Limb (tissue), 2 donors: ENCODE measurements around the gene NCR2.
"Not testable (repeated sequence)": the region's sequence is repeated elsewhere in the genome, so short reads cannot be mapped to it uniquely, and the experiment has no call there.

Experiments
- DNase-seq, 2 donors: peaks; one replicate each; pipeline ENCODE4 v3.0.0-alpha.2; 2016; ENCODE audit errors: extremely low spot score in 2 of 2

NCR2 gene, protein sequence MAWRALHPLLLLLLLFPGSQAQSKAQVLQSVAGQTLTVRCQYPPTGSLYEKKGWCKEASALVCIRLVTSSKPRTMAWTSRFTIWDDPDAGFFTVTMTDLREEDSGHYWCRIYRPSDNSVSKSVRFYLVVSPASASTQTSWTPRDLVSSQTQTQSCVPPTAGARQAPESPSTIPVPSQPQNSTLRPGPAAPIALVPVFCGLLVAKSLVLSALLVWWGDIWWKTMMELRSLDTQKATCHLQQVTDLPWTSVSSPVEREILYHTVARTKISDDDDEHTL

DNA sequence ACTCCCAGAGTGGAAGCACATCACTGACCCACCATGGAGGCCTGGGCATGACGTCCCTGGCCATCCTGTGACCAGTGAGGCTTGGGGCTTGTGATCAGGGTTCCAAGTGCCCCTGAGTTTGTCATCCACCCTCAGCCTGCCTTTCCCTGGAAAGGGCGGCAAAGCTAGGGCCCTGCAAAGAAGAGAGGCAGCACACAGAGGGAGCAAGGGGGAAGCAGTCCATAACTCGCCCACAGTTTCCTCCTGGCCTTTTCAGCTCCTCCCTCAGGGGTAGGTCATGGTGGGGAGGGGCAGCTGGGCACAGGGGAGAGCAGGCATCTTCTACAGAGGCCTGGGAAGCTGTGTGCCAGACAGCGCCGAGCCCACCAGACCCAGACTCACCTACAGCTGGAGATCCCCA is at the start of gene NCR2:
Gene NCR2 (plus strand): TSS at position 313 of the 400 bp plus-strand sequence. CDS start 269 bp downstream, outside the sequence.
- DNase-seq = no peak

DNA sequence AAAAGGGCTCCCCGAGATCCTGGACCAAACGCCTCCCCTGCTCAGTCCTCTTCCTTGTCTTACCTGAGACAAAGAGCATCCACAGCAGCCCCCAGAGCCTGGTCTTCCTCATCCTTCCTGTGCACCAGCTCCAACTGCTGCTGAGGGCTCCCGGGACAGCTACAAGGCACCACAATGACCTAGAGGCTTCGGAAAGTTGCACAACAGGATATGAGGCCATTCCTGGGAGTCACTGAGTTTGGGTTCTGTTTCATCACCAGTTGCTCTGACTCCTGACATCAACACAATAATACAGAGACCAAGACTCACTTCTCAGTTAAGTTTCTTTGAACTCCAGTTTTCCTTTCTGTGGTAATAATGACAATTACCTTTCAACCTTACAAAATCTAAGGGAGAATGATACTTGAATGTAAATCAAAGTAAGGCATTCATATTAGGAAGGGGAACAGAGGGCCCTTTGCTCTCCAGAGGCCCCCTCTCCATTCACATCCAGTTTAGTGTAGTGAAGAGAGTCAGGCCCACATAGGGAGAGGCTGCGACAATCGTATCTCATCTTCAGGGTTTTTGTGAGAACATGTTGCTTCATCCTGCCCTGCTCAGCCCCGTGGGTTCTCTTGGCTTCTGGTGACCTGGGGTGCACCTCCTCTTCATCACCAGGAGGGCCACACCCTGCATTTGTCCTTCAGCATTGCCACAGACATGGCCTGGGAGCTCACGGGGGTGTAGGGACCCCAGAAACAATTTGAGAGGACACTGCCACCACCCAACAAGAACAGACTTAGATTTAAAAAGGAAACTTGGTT is 48.7 kb upstream of the NCR2 start, which contains the start of gene TREM1:
Gene TREM1 (minus strand): TSS at position 139 of the 803 bp plus-strand sequence. CDS start 27 bp downstream, at position 112.
- no peak for DNase-seq

DNA sequence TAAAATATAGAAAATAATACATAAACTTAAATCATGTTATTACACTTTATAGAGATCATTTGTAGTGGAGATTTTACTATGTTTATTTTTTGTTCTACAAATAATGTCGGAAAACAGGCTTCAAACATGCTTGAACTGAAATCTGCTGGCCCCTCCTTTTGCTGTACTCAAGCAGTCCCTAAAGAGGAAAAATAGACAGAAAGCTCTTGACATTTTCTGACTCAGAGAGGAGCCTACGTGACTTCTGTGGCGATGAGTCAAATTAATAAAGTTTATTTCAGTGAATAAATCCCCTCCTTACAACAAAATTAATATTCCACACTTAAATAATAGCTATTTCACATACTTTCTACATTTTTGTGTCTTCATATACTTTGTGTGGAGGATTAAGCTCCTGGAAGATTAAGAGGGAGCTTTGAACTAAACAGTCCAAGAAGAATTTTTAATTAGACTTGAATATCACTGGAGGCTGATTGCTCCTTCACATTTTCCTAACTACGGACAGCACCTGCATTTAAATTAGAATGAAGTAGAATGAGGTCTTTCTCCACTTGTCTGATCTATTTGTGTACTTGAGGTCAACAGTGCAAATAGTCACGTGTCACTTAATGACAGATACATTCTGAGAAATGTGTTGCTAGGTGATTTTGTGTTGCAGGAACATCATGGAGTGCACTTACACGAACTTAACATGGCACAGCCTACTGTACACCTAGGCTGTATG is 47.2 kb upstream of the NCR2 start:
- no peak for DNase-seq

DNA sequence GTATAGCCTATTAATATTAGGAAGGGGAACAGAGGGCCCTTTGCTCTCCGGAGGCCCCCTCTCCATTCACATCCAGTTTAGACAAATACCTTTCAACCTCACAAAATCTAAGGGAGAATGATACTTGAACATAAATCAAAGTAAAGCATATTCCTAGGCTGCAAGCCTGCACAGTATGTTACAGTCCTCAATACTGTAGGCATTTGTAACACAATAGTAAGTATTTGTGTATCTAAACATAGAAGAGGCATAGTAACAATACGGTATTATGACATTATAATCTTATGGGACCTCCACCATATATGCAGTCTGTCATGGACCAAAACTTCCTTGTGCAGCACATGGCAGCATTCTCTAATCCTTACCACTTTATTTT is 46.7 kb upstream of the NCR2 start:
- DNase-seq = no peak

DNA sequence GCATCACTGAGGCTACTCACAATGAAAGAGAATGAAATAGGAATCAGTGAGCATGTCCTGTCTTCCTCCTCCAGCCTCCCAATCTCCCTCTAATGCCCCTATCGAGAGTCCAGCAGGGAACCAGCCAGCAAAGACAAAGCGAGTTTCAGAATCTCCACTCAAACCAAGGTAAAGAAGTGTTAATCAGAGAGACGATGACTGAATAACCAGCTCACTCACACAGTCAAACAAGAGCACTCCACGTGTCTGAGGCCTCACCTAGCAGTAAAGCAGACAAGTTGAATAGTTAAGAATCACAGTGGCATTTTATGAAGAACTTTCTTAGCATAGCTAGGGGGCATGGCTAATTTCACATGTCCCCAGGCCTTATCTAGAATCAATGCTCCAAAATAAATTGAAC is 45.6 kb upstream of the NCR2 start:
- no peak for DNase-seq

DNA sequence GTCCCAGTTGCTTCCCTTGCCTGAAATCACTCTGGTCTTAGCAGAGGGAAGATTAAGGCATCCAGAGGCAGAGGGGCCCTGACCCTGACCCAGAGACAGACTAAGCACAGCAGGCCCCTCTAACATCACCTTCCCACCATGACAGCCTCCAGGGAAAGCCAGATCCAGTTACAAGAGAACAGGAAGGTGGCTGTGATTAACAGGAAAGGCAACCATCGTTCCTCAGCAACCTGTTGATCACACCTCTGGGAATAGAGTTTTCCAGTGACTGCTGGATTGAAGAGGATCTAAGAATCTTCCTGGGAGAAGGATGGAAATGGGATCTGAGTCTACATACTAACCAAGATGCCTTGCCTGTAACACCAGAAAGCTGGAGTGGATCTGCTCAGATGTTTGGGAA is 43.7 kb upstream of the NCR2 start:
- no peak for DNase-seq

DNA sequence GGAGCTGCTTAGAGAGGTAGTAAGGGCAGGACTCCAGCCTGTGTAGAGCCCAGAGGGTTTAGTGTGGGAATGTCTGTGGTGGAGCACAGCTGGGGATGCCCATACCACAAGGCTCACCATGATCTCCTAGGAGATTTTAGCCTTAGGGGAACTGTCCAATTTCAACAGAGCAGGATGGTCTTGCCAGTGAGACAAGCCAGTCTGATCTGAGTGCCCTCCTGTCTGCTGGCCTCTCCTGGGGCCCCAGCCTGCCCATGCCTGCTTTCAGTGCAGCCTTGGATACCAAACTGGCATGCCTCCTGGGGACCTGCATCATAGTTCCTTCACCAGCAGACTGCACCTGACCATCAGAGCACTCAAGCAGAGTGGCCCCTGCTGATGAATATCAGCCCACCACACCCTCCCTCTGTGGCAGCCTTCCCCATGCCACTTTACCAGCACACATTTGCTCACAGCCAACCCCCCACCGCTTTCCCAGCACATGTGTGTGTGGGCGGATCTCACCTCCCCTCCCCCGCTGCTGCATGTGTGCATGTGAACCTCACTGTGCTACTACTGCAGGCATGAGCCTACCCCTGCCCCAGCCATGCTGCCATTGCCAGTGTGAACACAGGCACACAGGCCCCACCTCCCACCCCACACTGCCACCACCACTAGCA is 41.1 kb upstream of the NCR2 start:
- DNase-seq = no peak

DNA sequence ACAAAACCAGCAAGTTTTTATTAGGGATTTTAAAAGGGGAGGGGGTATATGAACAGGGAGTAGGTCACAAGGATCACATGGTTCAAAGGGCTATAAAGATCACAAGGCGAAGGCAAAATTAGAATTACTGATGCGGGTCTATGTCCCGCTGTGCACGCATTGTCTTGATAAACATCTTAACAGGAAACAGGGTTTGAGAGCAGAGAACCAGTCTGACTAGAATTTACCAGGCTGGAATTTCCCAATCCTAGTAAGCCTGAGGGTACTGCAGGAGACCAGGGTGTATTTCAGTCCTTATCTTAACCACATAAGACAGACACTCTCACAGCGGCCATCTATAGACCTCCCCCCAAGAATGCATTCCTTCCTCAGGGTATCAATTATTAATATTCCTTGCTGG is 38.2 kb upstream of the NCR2 start:
- DNase-seq = not testable (repeated sequence)

DNA sequence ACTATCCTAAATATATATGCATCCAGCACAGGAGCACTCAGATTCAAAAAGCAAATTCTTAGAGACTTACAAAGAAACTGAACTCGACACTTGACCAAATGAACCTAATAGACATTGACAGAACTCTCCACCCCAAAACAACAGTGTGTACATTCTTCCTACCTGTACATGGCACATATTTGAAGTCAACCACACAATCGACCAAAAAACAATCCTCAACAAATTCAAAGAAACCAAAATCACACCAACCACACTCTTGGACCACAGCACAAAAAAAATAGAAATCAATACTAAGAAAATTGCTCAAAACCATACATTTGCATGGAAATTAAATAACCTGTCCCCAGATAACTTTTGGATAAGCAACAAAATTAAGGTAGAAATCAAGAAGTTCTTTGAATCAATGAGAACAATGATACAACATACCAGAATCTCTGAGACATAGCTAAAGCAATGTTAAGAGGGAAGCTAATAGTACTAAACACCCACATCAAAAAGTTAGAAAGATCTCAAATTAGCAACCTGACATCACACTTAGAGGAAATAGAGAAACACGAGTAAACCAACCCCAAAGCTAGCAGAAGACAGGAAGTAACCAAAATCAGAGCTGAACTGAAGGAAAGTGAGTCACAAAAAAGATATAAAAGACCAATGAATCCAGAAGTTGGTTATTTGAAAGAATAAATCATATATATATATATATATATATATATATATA is 36.5 kb upstream of the NCR2 start:
- no peak for DNase-seq

DNA sequence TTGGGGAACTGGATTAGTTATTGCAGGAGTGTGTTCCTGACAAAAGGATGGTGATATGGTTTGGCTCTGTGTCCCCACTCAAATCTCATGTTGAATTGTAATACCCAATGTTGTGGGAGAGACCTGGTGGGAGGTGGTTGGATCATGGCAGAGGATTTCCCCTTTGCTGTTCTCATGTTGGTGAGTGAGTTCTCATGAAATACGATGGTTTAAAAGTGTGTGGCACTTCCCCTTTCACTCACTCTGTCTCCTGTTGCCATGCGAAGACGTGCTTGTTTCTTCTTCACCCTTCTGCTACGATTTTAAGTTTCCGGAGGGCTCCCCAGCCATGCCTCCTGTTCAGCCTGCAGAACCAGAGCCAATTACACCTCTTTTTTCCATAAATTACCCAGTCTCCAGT is 32.8 kb upstream of the NCR2 start:
- DNase-seq = no peak

DNA sequence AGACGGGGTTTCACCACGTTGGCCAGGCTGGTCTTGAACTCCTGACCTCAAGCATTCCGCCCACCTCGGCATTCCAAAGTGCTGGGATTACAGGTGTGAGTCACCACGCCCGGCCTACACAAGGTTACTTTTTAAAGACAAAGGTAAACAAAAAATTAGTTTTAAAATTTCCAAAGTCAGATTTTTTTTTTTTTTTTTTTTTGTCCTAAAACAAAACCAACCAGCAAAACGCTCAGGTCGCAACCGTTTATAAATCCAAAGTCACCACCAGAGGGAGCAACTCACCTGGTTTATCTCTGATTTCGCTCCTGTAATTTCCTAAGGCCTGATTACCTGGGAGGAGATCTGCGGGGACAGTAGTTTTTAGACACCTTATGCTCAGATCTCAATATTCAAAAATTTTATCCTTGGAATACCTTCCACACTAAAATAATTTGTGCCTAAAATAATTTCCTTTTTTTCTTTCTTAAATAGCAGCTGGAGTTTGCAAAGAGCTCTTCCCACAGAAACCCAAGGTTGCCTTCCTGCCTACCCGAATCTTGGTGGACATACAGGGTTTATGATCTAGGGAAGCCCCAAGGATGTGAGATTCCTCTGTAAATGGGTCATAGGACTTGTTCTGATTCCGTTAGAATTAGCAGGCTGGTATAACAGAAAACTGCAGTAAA is 29.1 kb upstream of the NCR2 start:
- peak in 1 of 2 donors; percentile 18 for DNase-seq

DNA sequence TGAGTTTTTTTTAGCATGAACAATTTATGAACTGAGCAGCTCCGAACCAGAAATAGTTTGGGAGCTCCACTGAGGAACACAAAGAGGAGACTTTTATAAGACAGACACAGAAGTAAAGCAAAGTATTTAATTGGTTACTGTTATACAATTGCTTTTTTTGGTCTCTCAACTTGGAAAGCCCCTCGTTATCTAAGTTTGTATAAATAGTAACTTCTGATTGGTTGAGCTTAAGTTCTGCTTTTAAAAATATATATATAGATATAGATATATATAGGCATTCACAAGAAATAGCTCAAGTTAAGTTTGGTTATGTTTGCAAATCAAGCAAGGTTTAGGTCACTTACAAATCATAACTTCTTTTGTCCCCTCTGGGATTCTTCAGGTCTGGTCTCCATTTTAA is 20.2 kb upstream of the NCR2 start:
- no peak for DNase-seq

DNA sequence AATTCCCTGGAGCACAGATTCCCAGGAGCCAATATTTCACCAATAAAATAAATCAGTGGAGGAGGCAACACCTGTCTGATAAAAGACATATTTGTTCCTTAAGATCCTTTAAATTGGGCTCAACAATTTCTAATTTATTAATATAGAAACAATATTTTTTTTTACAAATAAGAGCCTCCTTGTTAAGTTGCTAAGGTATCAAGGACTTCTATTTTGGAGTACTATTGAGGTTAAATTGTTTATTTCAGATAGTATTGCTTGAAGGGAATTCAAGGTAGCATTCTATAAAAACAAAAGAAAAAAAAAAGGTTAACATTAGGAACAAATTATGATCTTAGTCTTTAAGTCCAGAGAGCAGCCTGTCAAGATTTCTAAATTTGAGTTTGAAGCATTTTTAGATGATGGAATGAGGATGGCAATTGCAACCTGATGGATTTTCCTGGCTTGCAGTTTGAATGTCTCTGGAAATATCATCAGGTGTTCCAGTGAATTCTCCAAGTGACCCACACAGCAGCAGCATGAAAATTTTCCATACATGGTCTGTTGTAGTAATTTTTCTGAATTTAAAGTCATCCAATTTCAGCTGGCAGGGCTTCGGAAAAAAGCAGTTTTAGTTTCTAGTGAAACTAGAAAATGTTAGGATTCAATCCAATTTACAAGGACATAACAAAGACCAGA is 19.3 kb upstream of the NCR2 start:
- peak in 1 of 2 donors; percentile 15 for DNase-seq

DNA sequence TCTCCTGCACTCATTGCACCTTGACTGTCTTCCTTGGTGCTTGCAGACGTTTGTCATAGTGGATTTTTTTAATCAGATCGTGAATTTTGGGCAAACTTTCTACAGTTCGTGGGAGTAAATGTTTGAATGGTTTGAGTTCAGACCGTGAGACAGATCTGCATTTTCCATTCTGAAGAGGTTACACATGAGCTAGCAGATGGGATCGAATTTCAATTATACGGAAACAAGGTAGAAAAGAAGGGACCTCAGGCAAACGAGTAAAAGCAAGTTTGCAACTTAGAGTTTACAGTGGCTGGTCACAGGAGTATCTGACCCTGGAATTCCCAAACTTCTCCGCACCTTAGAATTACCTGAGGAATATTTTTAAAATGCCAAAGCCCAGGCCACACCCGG is 17.2 kb upstream of the NCR2 start:
- no peak for DNase-seq

DNA sequence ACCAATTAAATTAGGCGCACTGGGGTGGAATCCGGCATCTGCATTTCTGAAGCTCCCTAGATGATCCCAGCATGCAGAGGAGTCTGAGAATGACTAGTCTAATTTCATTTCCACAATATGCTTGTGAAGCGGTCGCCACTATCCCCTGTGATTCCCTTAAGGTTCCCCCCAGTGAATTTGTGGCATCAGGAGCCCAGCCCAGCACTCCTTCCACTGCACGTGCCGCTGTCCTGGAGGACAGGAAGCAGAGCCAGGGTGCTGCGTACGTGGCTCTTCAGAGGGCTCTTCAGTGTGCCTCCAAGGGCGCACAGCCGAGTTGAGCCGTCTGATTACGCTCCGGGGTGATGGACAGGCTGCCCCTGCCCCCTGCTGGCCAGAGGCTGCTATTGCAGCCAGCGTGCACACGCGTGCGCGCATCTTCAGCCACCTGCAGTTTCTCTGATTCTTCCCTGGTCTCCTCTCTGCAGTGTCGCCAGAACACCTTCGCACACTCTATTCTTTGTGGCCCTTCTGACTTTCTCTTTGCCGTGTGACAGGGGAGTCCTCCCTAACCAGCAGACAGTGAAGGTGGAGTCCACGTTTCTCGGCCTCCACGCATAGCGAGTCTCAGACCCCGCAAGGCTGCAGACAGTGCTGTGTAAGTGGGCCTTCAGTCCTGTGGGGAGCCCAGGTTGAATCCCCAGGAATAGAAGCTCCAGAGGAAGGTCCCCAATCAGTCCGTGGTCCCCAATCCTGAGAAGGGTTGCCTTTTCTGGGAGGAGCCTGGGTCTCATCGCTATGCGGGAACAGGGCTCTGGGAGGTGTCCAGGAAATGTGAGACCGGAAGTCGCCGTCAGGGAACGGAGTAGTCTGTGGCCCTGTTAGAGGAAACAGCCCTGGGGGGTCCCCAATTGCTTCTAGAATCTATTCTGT is 16.5 kb upstream of the NCR2 start:
- peak; percentile 81 to 88 for DNase-seq

DNA sequence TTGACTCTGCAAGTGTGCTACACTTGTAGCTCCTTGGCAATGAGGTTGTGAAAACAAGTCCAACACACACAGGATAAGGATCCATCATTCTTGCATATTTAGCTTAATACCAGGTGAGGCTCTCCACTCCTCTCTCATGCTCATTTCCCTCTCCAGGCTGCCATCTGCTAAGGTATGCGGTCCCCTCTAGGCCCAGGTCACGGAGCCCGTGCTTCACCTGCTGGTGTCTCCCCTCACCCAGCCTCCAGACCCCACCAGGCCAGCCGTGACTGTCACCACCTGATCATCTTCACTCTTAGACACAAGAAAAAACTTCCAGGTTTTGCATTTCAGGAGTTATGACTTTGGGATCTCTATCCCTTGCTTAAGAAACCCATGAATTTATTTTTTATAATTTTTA is 14.2 kb upstream of the NCR2 start:
- DNase-seq = no peak

DNA sequence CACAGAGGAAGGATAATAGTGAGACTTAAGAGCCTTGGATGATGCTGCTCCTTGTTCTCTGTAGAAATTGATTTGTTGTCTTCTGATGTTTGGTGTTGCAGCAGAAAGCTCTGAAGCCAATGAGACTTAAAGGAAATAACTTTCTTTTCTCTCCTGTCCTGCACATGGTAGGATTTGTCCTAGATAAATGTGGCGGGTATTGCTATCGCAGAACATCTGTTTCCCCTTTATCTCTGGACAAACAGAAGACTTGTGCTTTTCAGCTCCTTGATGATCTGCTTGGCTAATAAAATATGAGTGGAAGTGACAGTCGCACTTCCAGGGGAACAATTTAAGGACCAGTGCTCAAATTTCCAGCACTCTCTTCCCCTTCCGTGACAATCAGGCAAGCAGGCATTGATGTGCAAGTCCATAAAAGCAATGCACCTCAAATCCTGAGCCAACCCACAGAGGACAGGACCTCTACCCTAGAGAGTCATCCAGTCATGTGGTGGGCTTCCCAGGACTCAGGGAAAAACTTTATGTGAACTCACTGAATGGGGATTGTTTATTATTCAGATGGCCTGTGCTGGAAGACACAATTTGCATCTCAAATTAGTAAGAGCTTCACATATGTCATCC is 9.9 kb upstream of the NCR2 start:
- no peak for DNase-seq

DNA sequence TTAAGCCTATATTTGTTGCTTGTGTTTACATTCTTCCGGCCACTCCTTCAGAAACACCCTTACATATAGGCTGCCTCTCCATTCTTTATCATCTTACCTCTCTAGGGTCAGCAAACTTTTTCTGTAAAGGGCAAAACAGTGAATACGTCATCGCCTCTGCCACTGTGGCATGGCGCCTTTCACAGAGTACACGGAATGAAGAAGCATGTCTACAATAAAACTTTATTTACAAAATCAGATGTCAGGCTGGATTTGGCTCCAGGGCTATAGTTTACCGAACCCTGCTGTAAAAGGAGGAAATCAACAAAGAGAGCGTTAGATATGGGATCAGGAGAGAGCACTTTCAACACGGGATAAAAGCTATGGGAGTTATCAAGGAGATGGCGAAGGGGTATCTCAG is 9.3 kb upstream of the NCR2 start:
- no peak for DNase-seq
